ENCODE measurements around the gene SMIM43. TPM values are rescaled to one million over a fixed set of nuclear protein-coding genes. Genes with fewer than 3 reads are reported as not detected.
A peak's percentile ranks its signal among the peaks of the same experiment; 100 is the strongest.

SMIM43 gene
- not detected for total RNA-seq

GRCh38 chr4:121764702-121765367 is at the start of gene SMIM43:
TSS of gene SMIM43 (minus strand) at chr4:121765164. CDS start at chr4:121765105, 59 bp downstream.
- H3K36me3 ChIP-seq, result no peaks in the 10 kb centered on the region
- TF ChIP-seq, protein P1, sequence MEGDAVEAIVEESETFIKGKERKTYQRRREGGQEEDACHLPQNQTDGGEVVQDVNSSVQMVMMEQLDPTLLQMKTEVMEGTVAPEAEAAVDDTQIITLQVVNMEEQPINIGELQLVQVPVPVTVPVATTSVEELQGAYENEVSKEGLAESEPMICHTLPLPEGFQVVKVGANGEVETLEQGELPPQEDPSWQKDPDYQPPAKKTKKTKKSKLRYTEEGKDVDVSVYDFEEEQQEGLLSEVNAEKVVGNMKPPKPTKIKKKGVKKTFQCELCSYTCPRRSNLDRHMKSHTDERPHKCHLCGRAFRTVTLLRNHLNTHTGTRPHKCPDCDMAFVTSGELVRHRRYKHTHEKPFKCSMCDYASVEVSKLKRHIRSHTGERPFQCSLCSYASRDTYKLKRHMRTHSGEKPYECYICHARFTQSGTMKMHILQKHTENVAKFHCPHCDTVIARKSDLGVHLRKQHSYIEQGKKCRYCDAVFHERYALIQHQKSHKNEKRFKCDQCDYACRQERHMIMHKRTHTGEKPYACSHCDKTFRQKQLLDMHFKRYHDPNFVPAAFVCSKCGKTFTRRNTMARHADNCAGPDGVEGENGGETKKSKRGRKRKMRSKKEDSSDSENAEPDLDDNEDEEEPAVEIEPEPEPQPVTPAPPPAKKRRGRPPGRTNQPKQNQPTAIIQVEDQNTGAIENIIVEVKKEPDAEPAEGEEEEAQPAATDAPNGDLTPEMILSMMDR (IDR thresholded peaks at IDR 0.05), result no peak
- peak within 1 kb of the TSS; percentile 35 to 55 for H3K4me3 ChIP-seq
- intact Hi-C loops (cut with DNase I), result no loop called here
- H3K27me3 ChIP-seq, result no peaks in the 10 kb centered on the region
- H3K9me3 ChIP-seq, result no peaks in the 10 kb centered on the region
- no peak for DNase-seq (ENCODE audit: low spot score in 2 of 2)
- H3K4me1 ChIP-seq, result no peaks in the 10 kb centered on the region
- no peak within 1 kb of the TSS for H3K27ac ChIP-seq

DNA sequence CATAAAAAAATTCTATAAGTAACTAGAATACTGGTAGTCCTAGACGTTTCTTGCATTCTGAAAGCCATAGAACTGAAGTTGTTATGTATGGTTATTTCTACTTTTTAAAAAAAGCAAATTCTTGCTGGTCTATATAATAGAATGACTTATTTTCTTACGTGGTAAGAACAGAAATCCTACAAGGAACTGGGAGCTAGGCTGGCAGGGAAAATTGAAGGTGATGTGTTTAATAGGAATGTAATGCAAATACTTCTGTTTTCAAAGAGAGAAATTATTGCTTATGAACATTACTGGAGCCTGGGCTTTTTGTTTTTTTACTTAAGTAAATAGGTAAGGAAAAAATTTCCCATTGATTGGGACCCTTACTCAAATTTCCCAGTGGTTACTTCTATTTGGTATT is 49.8 kb upstream of the SMIM43 start:
- Histone ChIP-seq H3K27ac (no peak overlapping the region), H3K36me3 (peaks cover 48 to 82% of the 10 kb centered on the region in 2 donors), H3K4me3 (no peak overlapping the region), H3K27me3 (no peaks in the 10 kb centered on the region), H3K4me1 (no peaks in the 10 kb centered on the region), H3K9me3 (no peaks in the 10 kb centered on the region)
- intact Hi-C loops (cut with DNase I), result no loop called here
- no peak for DNase-seq (ENCODE audit: low spot score in 2 of 2)
- TF ChIP-seq, protein P1 (IDR thresholded peaks at IDR 0.05), result no peak

DNA sequence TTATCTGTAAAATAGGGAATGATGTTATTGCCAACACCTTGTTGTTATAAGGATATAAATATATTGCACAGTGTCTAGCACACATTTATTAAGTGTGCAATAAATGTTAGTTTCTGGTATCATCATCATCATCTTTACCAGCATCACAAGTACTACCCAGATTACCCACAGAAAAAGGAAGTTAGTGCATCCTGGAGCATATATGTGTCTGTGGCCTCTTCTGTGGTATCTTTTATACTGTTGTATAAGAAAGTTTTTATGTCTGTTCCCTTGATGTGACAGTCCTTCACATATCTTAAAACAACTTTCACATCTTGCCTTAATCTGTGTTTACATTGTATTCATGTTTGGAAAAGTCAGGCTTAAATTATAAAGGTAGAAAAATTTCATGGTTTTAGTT is 46.2 kb upstream of the SMIM43 start:
- Histone ChIP-seq H3K9me3 (no peaks in the 10 kb centered on the region), H3K36me3 (peaks cover 52 to 89% of the 10 kb centered on the region in 2 donors), H3K4me3 (no peak overlapping the region), H3K4me1 (no peaks in the 10 kb centered on the region), H3K27ac (no peak overlapping the region), H3K27me3 (no peaks in the 10 kb centered on the region)
- intact Hi-C loops (cut with DNase I), result no loop called here
- TF ChIP-seq, protein P1 (IDR thresholded peaks at IDR 0.05), result no peak
- DNase-seq (ENCODE audit: low spot score in 2 of 2), result no peak

GRCh38 chr4:121806411-121806810 is 41.4 kb upstream of the SMIM43 start:
- Histone ChIP-seq H3K4me1 (peaks cover 0 to 8% of the 10 kb centered on the region in 2 donors), H3K27ac (no peak overlapping the region), H3K36me3 (peaks cover 37 to 75% of the 10 kb centered on the region in 2 donors), H3K27me3 (no peaks in the 10 kb centered on the region), H3K9me3 (no peaks in the 10 kb centered on the region), H3K4me3 (no peak overlapping the region)
- intact Hi-C loops (cut with DNase I), result no loop called here
- no peak for DNase-seq (ENCODE audit: low spot score in 2 of 2)
- TF ChIP-seq, protein P1 (IDR thresholded peaks at IDR 0.05), result no peak

GRCh38 chr4:121801715-121802075 is 36.7 kb upstream of the SMIM43 start:
- H3K36me3 ChIP-seq, result peaks cover 10 to 37% of the 10 kb centered on the region in 2 donors
- no peak for DNase-seq (ENCODE audit: low spot score in 2 of 2)
- peaks cover 0 to 8% of the 10 kb centered on the region in 2 donors for H3K4me1 ChIP-seq
- intact Hi-C loops (cut with DNase I), result loop anchor here (1.0 to 2.0 kb wide), 3 partner anchors 18 to 69 kb away; partner anchors contain the start of genes BBS7 and CCNA2
- peak overlapping the region; percentile 70 to 85 for H3K27ac ChIP-seq
- no peaks in the 10 kb centered on the region for H3K27me3 ChIP-seq
- TF ChIP-seq, protein P1 (IDR thresholded peaks at IDR 0.05), result no peak
- H3K9me3 ChIP-seq, result no peaks in the 10 kb centered on the region
- H3K4me3 ChIP-seq, result peak overlapping the region; percentile 78 to 90
